ENCODE results near the gene PDPK1.
"Not testable (repeated sequence)": the region's sequence is repeated elsewhere in the genome, so short reads cannot be mapped to it uniquely, and the experiment has no call there.

DNA sequence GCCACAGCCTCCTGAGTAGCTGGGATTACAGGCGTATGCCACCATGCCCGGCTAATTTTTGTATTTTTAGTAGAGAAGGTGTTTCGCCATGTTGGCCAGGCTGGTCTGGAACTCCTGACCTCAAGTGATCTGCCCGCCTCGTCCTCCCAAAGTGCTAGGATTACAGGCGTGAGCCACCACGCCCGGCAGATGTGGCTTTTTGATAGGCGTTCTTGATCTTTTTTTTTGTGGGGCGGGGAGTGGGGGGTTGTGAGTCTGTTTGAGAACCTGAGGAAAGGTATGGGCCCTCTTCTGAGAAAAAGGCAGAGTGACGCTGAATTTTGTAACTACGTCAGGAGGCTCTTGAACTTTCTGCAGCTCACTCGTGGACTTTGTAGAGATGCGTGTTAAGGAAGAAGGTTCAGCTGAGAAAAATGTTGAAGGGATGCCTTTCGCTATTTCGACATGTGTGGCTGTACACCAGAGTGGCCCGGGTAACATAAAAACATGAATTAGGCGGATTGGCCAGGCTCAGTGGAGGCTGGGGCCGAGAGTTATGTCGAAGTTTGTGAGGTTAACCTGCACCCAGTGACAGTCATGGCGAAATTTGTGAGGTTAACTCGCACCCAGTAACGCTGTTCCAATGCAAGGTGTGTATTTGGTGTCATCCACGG lies 1.5 kb downstream of the PDPK1 start:
- TF ChIP-seq, protein P1, sequence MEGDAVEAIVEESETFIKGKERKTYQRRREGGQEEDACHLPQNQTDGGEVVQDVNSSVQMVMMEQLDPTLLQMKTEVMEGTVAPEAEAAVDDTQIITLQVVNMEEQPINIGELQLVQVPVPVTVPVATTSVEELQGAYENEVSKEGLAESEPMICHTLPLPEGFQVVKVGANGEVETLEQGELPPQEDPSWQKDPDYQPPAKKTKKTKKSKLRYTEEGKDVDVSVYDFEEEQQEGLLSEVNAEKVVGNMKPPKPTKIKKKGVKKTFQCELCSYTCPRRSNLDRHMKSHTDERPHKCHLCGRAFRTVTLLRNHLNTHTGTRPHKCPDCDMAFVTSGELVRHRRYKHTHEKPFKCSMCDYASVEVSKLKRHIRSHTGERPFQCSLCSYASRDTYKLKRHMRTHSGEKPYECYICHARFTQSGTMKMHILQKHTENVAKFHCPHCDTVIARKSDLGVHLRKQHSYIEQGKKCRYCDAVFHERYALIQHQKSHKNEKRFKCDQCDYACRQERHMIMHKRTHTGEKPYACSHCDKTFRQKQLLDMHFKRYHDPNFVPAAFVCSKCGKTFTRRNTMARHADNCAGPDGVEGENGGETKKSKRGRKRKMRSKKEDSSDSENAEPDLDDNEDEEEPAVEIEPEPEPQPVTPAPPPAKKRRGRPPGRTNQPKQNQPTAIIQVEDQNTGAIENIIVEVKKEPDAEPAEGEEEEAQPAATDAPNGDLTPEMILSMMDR (IDR thresholded peaks at IDR 0.05) = not testable (repeated sequence)
- not testable (repeated sequence) for TF ChIP-seq ZFX (IDR thresholded peaks at IDR 0.05; ENCODE audit: borderline replicate concordance)
